HepG2 (cell line): ENCODE results near the gene MAN2B2. TPM values are rescaled to one million over a fixed set of nuclear protein-coding genes. Genes with fewer than 3 reads are reported as not detected.

Source experiments
- BCL3 ChIP-seq: sonication (generic); formaldehyde crosslinking; IDR thresholded peaks from 2 replicates; pipeline ENCODE4 v1.5.1; 2020; ENCODE audit warnings: mild to moderate bottlenecking, missing genetic modification reagents, moderate library complexity
- CBX2 ChIP-seq, 2 experiments: fragments of 200-600 bp in 1 of 2; sonication (generic); formaldehyde crosslinking in 1 of 2; IDR thresholded peaks; 2 replicates each; pipeline versions ENCODE4 v1.7.0 to v1.8.1; 2018 to 2022; ENCODE audit warnings: low read depth in 2 of 2, low read length in 1 of 2, mild to moderate bottlenecking in 1 of 2, missing genetic modification reagents in 1 of 2
- CENPT ChIP-seq: sonication (generic); formaldehyde crosslinking; IDR thresholded peaks from 2 replicates; pipeline ENCODE4 v1.8.0; 2022; ENCODE audit warnings: low read depth, mild to moderate bottlenecking, moderate library complexity, missing genetic modification reagents
- E2F5 ChIP-seq: sonication (generic); formaldehyde crosslinking; conservative IDR thresholded peaks from 2 replicates; pipeline ENCODE4 v1.4.0; 2020; ENCODE audit warnings: missing genetic modification reagents
- HDAC6 ChIP-seq: fragments of 200-600 bp; sonication (generic); IDR thresholded peaks from 2 replicates; pipeline ENCODE4 v1.7.0; 2017; ENCODE audit warnings: mild to moderate bottlenecking, antibody characterized with exemption, low read length, low read depth
- HNRNPL ChIP-seq: fragments of 200-400 bp; formaldehyde crosslinking; IDR thresholded peaks from 2 replicates; pipeline ENCODE4 v1.6.1; 2017; ENCODE audit warnings: mild to moderate bottlenecking, low read depth, low read length
- IRX3 ChIP-seq: sonication (generic); formaldehyde crosslinking; IDR thresholded peaks from 2 replicates; pipeline ENCODE4 v1.8.1; 2023; ENCODE audit warnings: mild to moderate bottlenecking, low read depth, missing genetic modification reagents, borderline replicate concordance
- MEF2D ChIP-seq: sonication (generic); formaldehyde crosslinking; IDR thresholded peaks from 2 replicates; pipeline ENCODE4 v1.5.1; 2020; ENCODE audit warnings: mild to moderate bottlenecking, missing genetic modification reagents
- NR2F1 ChIP-seq, 2 experiments: fragments of 450-650 bp in 1 of 2; formaldehyde crosslinking in 1 of 2; IDR thresholded peaks; 2 replicates each; pipeline versions ENCODE4 v1.5.0 to v1.6.1; 2016 to 2020; ENCODE audit warnings: mild to moderate bottlenecking in 1 of 2, missing compliant biosample characterization in 1 of 2, missing genetic modification reagents in 1 of 2, moderate library complexity in 1 of 2
- NR2F6 ChIP-seq, 2 experiments: IDR thresholded peaks; 2 replicates each; pipeline ENCODE4 v1.6.1; 2016; ENCODE audit warnings: antibody characterized with exemption in 1 of 2, mild to moderate bottlenecking in 1 of 2
- POLR2AphosphoS5 ChIP-seq: IDR thresholded peaks from 2 replicates; pipeline ENCODE4 v1.6.1; 2012; ENCODE audit warnings: low read depth, low read length
- U2AF1 ChIP-seq: fragments of 200-400 bp; formaldehyde crosslinking; optimal IDR thresholded peaks from 2 replicates; pipeline ENCODE3; 2017; ENCODE audit warnings: mild to moderate bottlenecking, low read depth, low read length
- ZNF12 ChIP-seq: sonication (generic); formaldehyde crosslinking; IDR thresholded peaks from 2 replicates; pipeline ENCODE4 v1.5.0; 2020; ENCODE audit warnings: missing genetic modification reagents
- ZNF598 ChIP-seq: sonication (generic); formaldehyde crosslinking; IDR thresholded peaks from 2 replicates; pipeline ENCODE4 v1.5.1; 2020; ENCODE audit warnings: mild to moderate bottlenecking, missing genetic modification reagents, borderline replicate concordance
- ZNF788 ChIP-seq: sonication (generic); formaldehyde crosslinking; IDR thresholded peaks from 2 replicates; pipeline ENCODE4 v1.5.0; 2020; ENCODE audit warnings: mild to moderate bottlenecking, missing genetic modification reagents, borderline replicate concordance
- polyA plus RNA-seq, 8 experiments: library from polyadenylated mRNA; depleted of rRNA in 3 of 8; stranded (reverse) in 7 of 8; unstranded in 1 of 8; fragments of >200 nt; fragmentation: Illumina TruSeq in 4 of 8; extraction: Trizol in 4 of 8; gene quantifications; 2 replicates each; pipeline versions ENCODE4 v1.2.1 to v1.2.3, GENCODE V29; 2011 to 2016; ENCODE audit warnings: low read depth in 4 of 8, missing spikeins in 1 of 8, mixed read lengths in 1 of 8; ENCODE audit not compliant: insufficient read depth in 1 of 8
- total RNA-seq, 5 experiments: library from RNA; depleted of rRNA; stranded (reverse); fragments of >200 nt; fragmentation: Illumina TruSeq; extraction: Trizol; gene quantifications; 2 replicates each; pipeline ENCODE4 v1.2.3, GENCODE V29; 2016; ENCODE audit warnings: low read depth in 1 of 5
- TF ChIP-seq, protein P1 (sequence below): sonication (generic); formaldehyde crosslinking; IDR thresholded peaks from 2 replicates; pipeline ENCODE4 v1.5.1; 2020; ENCODE audit warnings: mild to moderate bottlenecking, missing genetic modification reagents, moderate library complexity
- TF ChIP-seq, protein P2 (sequence below): sonication (generic); formaldehyde crosslinking; IDR thresholded peaks from 2 replicates; pipeline ENCODE4 v1.4.0; 2020; ENCODE audit warnings: missing genetic modification reagents

The MAN2B2 gene
- total and polyA plus RNA-seq, 2 of the 13 experiments (the other 11 are each of a cell fraction or from before 2014, with no cell fraction given) = 4.8 to 5.4 TPM

GRCh38 chr4:6640292-6641163, 65.5 kb downstream of the MAN2B2 start, which contains the start of gene MRFAP1 (continued):
- TF ChIP-seq, protein P1, sequence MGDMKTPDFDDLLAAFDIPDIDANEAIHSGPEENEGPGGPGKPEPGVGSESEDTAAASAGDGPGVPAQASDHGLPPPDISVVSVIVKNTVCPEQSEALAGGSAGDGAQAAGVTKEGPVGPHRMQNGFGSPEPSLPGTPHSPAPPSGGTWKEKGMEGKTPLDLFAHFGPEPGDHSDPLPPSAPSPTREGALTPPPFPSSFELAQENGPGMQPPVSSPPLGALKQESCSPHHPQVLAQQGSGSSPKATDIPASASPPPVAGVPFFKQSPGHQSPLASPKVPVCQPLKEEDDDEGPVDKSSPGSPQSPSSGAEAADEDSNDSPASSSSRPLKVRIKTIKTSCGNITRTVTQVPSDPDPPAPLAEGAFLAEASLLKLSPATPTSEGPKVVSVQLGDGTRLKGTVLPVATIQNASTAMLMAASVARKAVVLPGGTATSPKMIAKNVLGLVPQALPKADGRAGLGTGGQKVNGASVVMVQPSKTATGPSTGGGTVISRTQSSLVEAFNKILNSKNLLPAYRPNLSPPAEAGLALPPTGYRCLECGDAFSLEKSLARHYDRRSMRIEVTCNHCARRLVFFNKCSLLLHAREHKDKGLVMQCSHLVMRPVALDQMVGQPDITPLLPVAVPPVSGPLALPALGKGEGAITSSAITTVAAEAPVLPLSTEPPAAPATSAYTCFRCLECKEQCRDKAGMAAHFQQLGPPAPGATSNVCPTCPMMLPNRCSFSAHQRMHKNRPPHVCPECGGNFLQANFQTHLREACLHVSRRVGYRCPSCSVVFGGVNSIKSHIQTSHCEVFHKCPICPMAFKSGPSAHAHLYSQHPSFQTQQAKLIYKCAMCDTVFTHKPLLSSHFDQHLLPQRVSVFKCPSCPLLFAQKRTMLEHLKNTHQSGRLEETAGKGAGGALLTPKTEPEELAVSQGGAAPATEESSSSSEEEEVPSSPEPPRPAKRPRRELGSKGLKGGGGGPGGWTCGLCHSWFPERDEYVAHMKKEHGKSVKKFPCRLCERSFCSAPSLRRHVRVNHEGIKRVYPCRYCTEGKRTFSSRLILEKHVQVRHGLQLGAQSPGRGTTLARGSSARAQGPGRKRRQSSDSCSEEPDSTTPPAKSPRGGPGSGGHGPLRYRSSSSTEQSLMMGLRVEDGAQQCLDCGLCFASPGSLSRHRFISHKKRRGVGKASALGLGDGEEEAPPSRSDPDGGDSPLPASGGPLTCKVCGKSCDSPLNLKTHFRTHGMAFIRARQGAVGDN = peak; percentile 95
- TF ChIP-seq CBX2 (IDR thresholded peaks at IDR 0.05; ENCODE audit: low read depth, low read length) (no peak), CBX2 (CRISPR knock-in tag; IDR thresholded peaks at IDR 0.05; ENCODE audit: low read depth) (no peak), MEF2D (CRISPR knock-in tag) (no peak; the same call in 1 of the 2 replicates), E2F5 (CRISPR knock-in tag) (no peak; the same call in 1 of the 2 replicates), HNRNPL (no peak), CENPT (peak; percentile 64; the same call in 1 of the 2 replicates), NR2F1 (CRISPR knock-in tag; IDR thresholded peaks at IDR 0.05) (no peak), NR2F6 (IDR thresholded peaks at IDR 0.05) (no peak), NR2F6 (CRISPR knock-in tag; IDR thresholded peaks at IDR 0.05) (no peak; the same call in none of the 2 replicates), IRX3 (peak; percentile 82; the same call in 1 of the 2 replicates), ZNF12 (CRISPR knock-in tag) (0 out of 2 replicates have a peak, but pooled peaks have one; percentile 21), ZNF598 (CRISPR knock-in tag) (peak; percentile 4; the same call in 1 of the 2 replicates), POLR2AphosphoS5 (peak; percentile 98), ZNF788 (CRISPR knock-in tag) (peak; percentile 25; the same call in 1 of the 2 replicates), HDAC6 (no peak), U2AF1 (no peak), BCL3 (peak; percentile 65; the same call in 1 of the 2 replicates)
- TF ChIP-seq, protein P2, sequence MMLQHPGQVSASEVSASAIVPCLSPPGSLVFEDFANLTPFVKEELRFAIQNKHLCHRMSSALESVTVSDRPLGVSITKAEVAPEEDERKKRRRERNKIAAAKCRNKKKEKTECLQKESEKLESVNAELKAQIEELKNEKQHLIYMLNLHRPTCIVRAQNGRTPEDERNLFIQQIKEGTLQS (CRISPR knock-in tag) = 0 out of 2 replicates have a peak, but pooled peaks have one; percentile 35
